CD8-positive, alpha-beta memory T cell (primary cell): ENCODE measurements around the gene CAMK2B. TPM values are rescaled to one million over a fixed set of nuclear protein-coding genes. Genes with fewer than 3 reads are reported as not detected.

ENCODE experiments used
- CTCF ChIA-PET: fragments of 350-600 bp; sonication (Branson Sonifier 250); formaldehyde crosslinking; loops from one replicate; lab custom pipeline; 2021; ENCODE audit warnings: antibody characterized with exemption; lab: Charles Lee
- POLR2A ChIA-PET: fragments of 350-600 bp; sonication (Branson Sonifier 250); formaldehyde crosslinking; loops from one replicate; lab custom pipeline; 2021; ENCODE audit warnings: antibody characterized with exemption; lab: Charles Lee
- DNase-seq, 5 donors: peaks; one replicate each; pipeline versions ENCODE4 v3.0.0 to v3.0.0-alpha.2; 2020 to 2022; ENCODE audit warnings: mixed read lengths in 1 of 5
- H3K27ac ChIP-seq: one replicate; pipeline ENCODE4 v1.7.0; 2013; ENCODE audit warnings: low read depth, mild to moderate bottlenecking, low read length, moderate library complexity
- H3K27me3 ChIP-seq: 2 replicates; pipeline ENCODE4 v1.7.0; 2013; ENCODE audit warnings: low read length, mild to moderate bottlenecking; ENCODE audit not compliant: insufficient read depth, poor library complexity, severe bottlenecking
- H3K36me3 ChIP-seq: 2 replicates; pipeline ENCODE4 v1.7.0; 2013; ENCODE audit warnings: mild to moderate bottlenecking, low read length, moderate library complexity; ENCODE audit not compliant: insufficient read depth
- H3K4me1 ChIP-seq: 2 replicates; pipeline ENCODE4 v1.7.0; 2013; ENCODE audit warnings: mild to moderate bottlenecking, low read length, moderate library complexity; ENCODE audit not compliant: insufficient read depth
- H3K4me3 ChIP-seq: 2 replicates; pipeline ENCODE4 v1.7.0; 2013; ENCODE audit warnings: mild to moderate bottlenecking, low read length
- H3K9me3 ChIP-seq: 2 replicates; pipeline ENCODE4 v1.7.0; 2013; ENCODE audit warnings: mild to moderate bottlenecking, low read length
- H3K27ac Mint-ChIP-seq, 8 donors: one replicate each; pipeline ENCODE4 v1.8.0; 2020 to 2021; ENCODE audit warnings: mixed read lengths in 8 of 8, mild to moderate bottlenecking in 6 of 8, inconsistent platforms in 3 of 8, moderate library complexity in 3 of 8
- H3K27me3 Mint-ChIP-seq, 2 donors: one replicate each; pipeline ENCODE4 v1.8.0; 2020 to 2021; ENCODE audit warnings: mixed read lengths in 2 of 2, mild to moderate bottlenecking in 1 of 2, moderate library complexity in 1 of 2
- H3K36me3 Mint-ChIP-seq, 3 donors: one replicate each; pipeline ENCODE4 v1.8.0; 2020 to 2021; ENCODE audit warnings: mixed read lengths in 3 of 3, inconsistent platforms in 1 of 3, mild to moderate bottlenecking in 1 of 3
- H3K4me1 Mint-ChIP-seq, 3 donors: one replicate each; pipeline ENCODE4 v1.8.0; 2020 to 2021; ENCODE audit warnings: mixed read lengths in 3 of 3, inconsistent platforms in 1 of 3, mild to moderate bottlenecking in 1 of 3
- H3K4me3 Mint-ChIP-seq, 7 donors: one replicate each; pipeline ENCODE4 v1.8.0; 2020 to 2021; ENCODE audit warnings: mixed read lengths in 7 of 7, mild to moderate bottlenecking in 6 of 7, moderate library complexity in 4 of 7, inconsistent platforms in 2 of 7
- H3K9me3 Mint-ChIP-seq, 5 donors: one replicate each; pipeline ENCODE4 v1.8.0; 2020 to 2022; ENCODE audit warnings: mixed read lengths in 5 of 5, mild to moderate bottlenecking in 3 of 5, moderate library complexity in 2 of 5, inconsistent platforms in 1 of 5
- polyA plus RNA-seq: library from polyadenylated mRNA; unstranded; fragments of 300-500 nt; fragmentation: Illumina TruSeq; gene quantifications from one replicate; pipeline ENCODE4 v1.2.3, GENCODE V29; 2021
- total RNA-seq, 2 experiments: library from RNA; stranded (reverse); gene quantifications; one replicate each; pipeline ENCODE4 v1.2.3, GENCODE V29; 2021

Gene CAMK2B
- total and polyA plus RNA-seq, 3 experiments from 2014 or later = 0.42 to 0.90 TPM; not detected in 1

GRCh38 chr7:44251881-44252280 lies 73.5 kb downstream of the CAMK2B start:
- Mint-ChIP-seq H3K4me1 (peaks cover 0 to 2% (median 0%) of the 10 kb centered on the region in 3 donors), H3K9me3 (no peaks in the 10 kb centered on the region), H3K4me3 (no peak overlapping the region), H3K27ac (no peak overlapping the region), H3K36me3 (no peaks in the 10 kb centered on the region), H3K27me3 (peaks cover 0 to 4% of the 10 kb centered on the region in 2 donors)
- ChIA-PET CTCF (no interaction called here), POLR2A (no interaction called here)
- H3K9me3 ChIP-seq = no peaks in the 10 kb centered on the region
- no peak for DNase-seq
- H3K27me3 ChIP-seq = no peaks in the 10 kb centered on the region
- H3K4me1 ChIP-seq = peaks cover 3% of the 10 kb centered on the region
- H3K36me3 ChIP-seq = no peaks in the 10 kb centered on the region
- no peak overlapping the region for H3K4me3 ChIP-seq
- H3K27ac ChIP-seq = no peak overlapping the region

DNA sequence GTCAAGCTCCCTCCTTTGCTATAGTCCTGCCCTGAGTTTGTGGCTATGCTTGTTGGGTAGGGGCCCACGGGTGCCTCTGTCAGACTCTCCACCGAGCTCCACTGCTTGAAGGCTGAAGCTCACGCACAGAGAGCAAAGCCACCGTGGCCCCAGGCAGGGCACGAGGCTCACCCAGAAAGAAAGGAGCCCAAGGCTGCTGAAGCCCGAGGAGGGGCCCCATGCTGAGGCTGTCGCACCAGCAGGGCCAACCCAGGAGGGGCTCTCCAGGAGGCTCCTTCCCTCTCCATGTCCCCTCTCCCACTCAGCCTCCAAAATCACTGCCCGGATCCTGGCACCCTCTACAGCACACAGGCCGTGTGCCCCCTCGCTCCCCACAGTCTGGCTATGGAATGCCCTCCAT lies 74.1 kb downstream of the CAMK2B start:
- Histone ChIP-seq H3K4me3 (no peak overlapping the region), H3K27me3 (no peaks in the 10 kb centered on the region), H3K4me1 (no peaks in the 10 kb centered on the region), H3K9me3 (no peaks in the 10 kb centered on the region), H3K36me3 (no peaks in the 10 kb centered on the region), H3K27ac (no peak overlapping the region)
- ChIA-PET CTCF (no interaction called here), POLR2A (no interaction called here)
- no peak overlapping the region for H3K27ac Mint-ChIP-seq
- H3K36me3 Mint-ChIP-seq = no peaks in the 10 kb centered on the region
- H3K4me1 Mint-ChIP-seq = peaks cover 0 to 2% (median 0%) of the 10 kb centered on the region in 3 donors
- no peak overlapping the region for H3K4me3 Mint-ChIP-seq
- no peak for DNase-seq
- H3K9me3 Mint-ChIP-seq = no peaks in the 10 kb centered on the region
- H3K27me3 Mint-ChIP-seq = peaks cover 0 to 4% of the 10 kb centered on the region in 2 donors

- no peaks in the 10 kb centered on the region for H3K36me3 Mint-ChIP-seq
- H3K4me1 ChIP-seq = no peaks in the 10 kb centered on the region
- CTCF ChIA-PET = no interaction called here
- peaks cover 0 to 4% of the 10 kb centered on the region in 2 donors for H3K27me3 Mint-ChIP-seq
- H3K9me3 ChIP-seq = no peaks in the 10 kb centered on the region
- no peak overlapping the region for H3K4me3 Mint-ChIP-seq
- H3K4me3 ChIP-seq = no peak overlapping the region
- H3K36me3 ChIP-seq = no peaks in the 10 kb centered on the region
- no peak overlapping the region for H3K27ac ChIP-seq
- no peaks in the 10 kb centered on the region for H3K4me1 Mint-ChIP-seq
- H3K9me3 Mint-ChIP-seq = no peaks in the 10 kb centered on the region
- POLR2A ChIA-PET = no interaction called here
- no peak for DNase-seq
- H3K27ac Mint-ChIP-seq = peak overlapping the region in 1 of 8 donors; percentile 81
- H3K27me3 ChIP-seq = no peaks in the 10 kb centered on the region
Measured at GRCh38 chr7:44249639-44250234, 75.7 kb downstream of the CAMK2B start.

- Histone ChIP-seq H3K4me1 (no peaks in the 10 kb centered on the region), H3K27ac (no peak overlapping the region), H3K27me3 (no peaks in the 10 kb centered on the region), H3K36me3 (no peaks in the 10 kb centered on the region), H3K4me3 (no peak overlapping the region), H3K9me3 (no peaks in the 10 kb centered on the region)
- Mint-ChIP-seq H3K4me1 (no peaks in the 10 kb centered on the region), H3K27ac (no peak overlapping the region), H3K9me3 (no peaks in the 10 kb centered on the region), H3K27me3 (peaks cover 0 to 4% of the 10 kb centered on the region in 2 donors), H3K4me3 (peak overlapping the region in 1 of 7 donors; percentile 65), H3K36me3 (no peaks in the 10 kb centered on the region)
- DNase-seq = no peak
- CTCF ChIA-PET = interaction anchor here (1.2 kb wide), 1 partner anchor 317 kb away, joined by 4 read pairs; no protein-coding TSS in a partner anchor
- POLR2A ChIA-PET = no interaction called here
Measured at GRCh38 chr7:44247868-44248651, 77.3 kb downstream of the CAMK2B start.

GRCh38 chr7:44246396-44247113 lies 78.8 kb downstream of the CAMK2B start:
- ChIA-PET CTCF (no interaction called here), POLR2A (no interaction called here)
- Mint-ChIP-seq H3K27ac (no peak overlapping the region), H3K27me3 (peaks cover 0 to 4% of the 10 kb centered on the region in 2 donors), H3K36me3 (no peaks in the 10 kb centered on the region), H3K4me3 (no peak overlapping the region), H3K4me1 (no peaks in the 10 kb centered on the region), H3K9me3 (no peaks in the 10 kb centered on the region)
- DNase-seq = no peak
- Histone ChIP-seq H3K9me3 (no peaks in the 10 kb centered on the region), H3K4me1 (no peaks in the 10 kb centered on the region), H3K4me3 (no peak overlapping the region), H3K36me3 (no peaks in the 10 kb centered on the region), H3K27ac (no peak overlapping the region), H3K27me3 (no peaks in the 10 kb centered on the region)

DNA sequence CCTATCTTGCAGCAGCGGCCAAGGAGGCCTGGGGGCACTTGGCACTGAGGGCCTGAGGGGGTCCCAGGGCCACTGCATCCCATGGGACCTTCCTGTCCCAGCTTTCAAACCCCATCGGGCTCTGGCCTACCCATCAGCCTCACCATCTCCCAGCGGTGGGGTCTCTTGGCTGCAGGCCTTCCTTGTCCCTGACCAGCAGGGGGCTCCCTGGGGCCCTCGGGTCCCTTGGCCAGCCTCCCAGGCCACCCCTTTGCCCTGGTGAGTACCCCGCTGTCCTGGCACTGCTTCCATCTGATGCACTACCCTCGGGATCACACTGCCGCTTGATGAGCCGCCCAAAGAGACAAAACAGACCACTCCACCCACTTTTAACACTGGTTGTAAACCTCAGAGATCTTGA lies 81.1 kb downstream of the CAMK2B start:
- POLR2A ChIA-PET = no interaction called here
- peak in 2 of 5 donors; percentile 9 to 10 for DNase-seq
- CTCF ChIA-PET = interaction anchor here (0.7 kb wide), 2 partner anchors 321 kb away, joined by 3 read pairs; no protein-coding TSS in a partner anchor
- Mint-ChIP-seq H3K4me3 (no peak overlapping the region), H3K27ac (no peak overlapping the region), H3K27me3 (no peaks in the 10 kb centered on the region), H3K4me1 (no peaks in the 10 kb centered on the region), H3K36me3 (no peaks in the 10 kb centered on the region), H3K9me3 (no peaks in the 10 kb centered on the region)
- no peaks in the 10 kb centered on the region for H3K36me3 ChIP-seq
- no peak overlapping the region for H3K4me3 ChIP-seq
- no peaks in the 10 kb centered on the region for H3K9me3 ChIP-seq
- H3K4me1 ChIP-seq = peaks cover 5% of the 10 kb centered on the region
- no peaks in the 10 kb centered on the region for H3K27me3 ChIP-seq
- H3K27ac ChIP-seq = no peak overlapping the region

DNA sequence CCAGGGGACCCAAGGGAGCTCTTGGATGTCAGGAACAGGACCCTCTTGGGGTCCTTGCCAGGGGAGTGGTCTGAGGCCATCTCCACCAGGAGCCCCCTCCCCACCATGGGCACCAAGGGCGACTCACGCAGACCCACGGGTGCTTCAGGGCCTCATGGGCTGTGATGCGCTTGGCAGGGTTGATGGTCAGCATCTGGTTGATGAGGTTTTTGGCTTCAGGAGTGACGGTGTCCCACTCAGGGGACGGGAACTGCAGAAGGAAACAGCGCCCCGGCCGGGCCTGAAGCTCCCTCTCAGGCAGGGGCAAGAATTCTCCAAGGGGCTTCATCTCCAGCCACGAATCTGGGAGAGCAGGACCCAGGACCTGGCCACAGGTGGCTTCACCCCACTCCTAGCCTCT lies 83.3 kb downstream of the CAMK2B start:
- Histone ChIP-seq H3K4me3 (no peak overlapping the region), H3K9me3 (no peaks in the 10 kb centered on the region), H3K36me3 (no peaks in the 10 kb centered on the region), H3K4me1 (peaks cover 5% of the 10 kb centered on the region), H3K27me3 (no peaks in the 10 kb centered on the region), H3K27ac (no peak overlapping the region)
- Mint-ChIP-seq H3K27ac (no peak overlapping the region), H3K9me3 (no peaks in the 10 kb centered on the region), H3K36me3 (no peaks in the 10 kb centered on the region), H3K4me3 (no peak overlapping the region), H3K4me1 (no peaks in the 10 kb centered on the region), H3K27me3 (no peaks in the 10 kb centered on the region)
- CTCF ChIA-PET = interaction anchor here (1.2 to 3.5 kb wide), 5 partner anchors 16 to 681 kb away, joined by 3 to 20 read pairs (median 4); no protein-coding TSS in a partner anchor
- POLR2A ChIA-PET = no interaction called here
- no peak for DNase-seq
